Activated CD8-positive, alpha-beta T cell treated with anti-CD3 and anti-CD28 coated beads, Interleukin-2, amount 10 ng/mL, durations not matched to agents 7 days and 5 days (primary cell): ENCODE measurements around the gene NTRK2. TPM values are rescaled to one million over a fixed set of nuclear protein-coding genes. Genes with fewer than 3 reads are reported as not detected.

Experiments used
- ATAC-seq: fragments of 150-1000 bp; cut with Tn5 transposase; one replicate; pipeline ENCODE4 v1.10.0; 2021; ENCODE audit warnings: moderate library complexity
- CTCF ChIA-PET: fragments of 350-600 bp; sonication (Branson Sonifier 250); formaldehyde crosslinking; loops from one replicate; lab custom pipeline; 2021; ENCODE audit warnings: antibody characterized with exemption; lab: Charles Lee
- POLR2A ChIA-PET: fragments of 350-600 bp; sonication (Branson Sonifier 250); formaldehyde crosslinking; loops from one replicate; lab custom pipeline; 2021; ENCODE audit warnings: antibody characterized with exemption; lab: Charles Lee
- DNase-seq: peaks from one replicate; pipeline ENCODE4 v3.0.0-alpha.2; 2020
- H3K27ac Mint-ChIP-seq: one replicate; pipeline ENCODE4 v1.8.0; 2021; ENCODE audit warnings: mild to moderate bottlenecking, mixed read lengths
- H3K27me3 Mint-ChIP-seq: one replicate; pipeline ENCODE4 v1.8.0; 2021; ENCODE audit warnings: low read depth, mixed read lengths
- H3K36me3 Mint-ChIP-seq: one replicate; pipeline ENCODE4 v1.8.0; 2021; ENCODE audit warnings: low read depth, mixed read lengths
- H3K4me1 Mint-ChIP-seq: one replicate; pipeline ENCODE4 v1.8.0; 2021; ENCODE audit warnings: low read depth, mixed read lengths
- H3K4me3 Mint-ChIP-seq: one replicate; pipeline ENCODE4 v1.8.0; 2021; ENCODE audit warnings: mild to moderate bottlenecking, mixed read lengths
- H3K9me3 Mint-ChIP-seq: one replicate; pipeline ENCODE4 v1.8.0; 2022; ENCODE audit warnings: mixed read lengths; ENCODE audit not compliant: insufficient read depth
- total RNA-seq, 2 experiments: library from RNA; stranded (reverse); gene quantifications; one replicate each; pipeline ENCODE4 v1.2.3, GENCODE V29; 2021

NTRK2 gene
- total RNA-seq, 2 experiments from 2014 or later, result 0.05 TPM

GRCh38 chr9:84831377-84831776 is 161.8 kb downstream of the NTRK2 start:
- CTCF ChIA-PET, result no interaction called here
- H3K27me3 Mint-ChIP-seq, result peaks cover 2% of the 10 kb centered on the region
- H3K4me3 Mint-ChIP-seq, result no peak overlapping the region
- H3K36me3 Mint-ChIP-seq, result no peaks in the 10 kb centered on the region
- ATAC-seq (no peak), DNase-seq (no peak)
- no peaks in the 10 kb centered on the region for H3K4me1 Mint-ChIP-seq
- H3K9me3 Mint-ChIP-seq, result no peaks in the 10 kb centered on the region
- H3K27ac Mint-ChIP-seq, result no peak overlapping the region
- POLR2A ChIA-PET, result no interaction called here

GRCh38 chr9:84832453-84832852 is 162.9 kb downstream of the NTRK2 start:
- POLR2A ChIA-PET, result no interaction called here
- no peak overlapping the region for H3K4me3 Mint-ChIP-seq

GRCh38 chr9:84834426-84834825 is 164.9 kb downstream of the NTRK2 start:
- H3K9me3 Mint-ChIP-seq, result no peaks in the 10 kb centered on the region
- no peaks in the 10 kb centered on the region for H3K36me3 Mint-ChIP-seq
- no peak for ATAC-seq
- no peak for DNase-seq
- ChIA-PET CTCF (no interaction called here), POLR2A (no interaction called here)
- no peak overlapping the region for H3K4me3 Mint-ChIP-seq
- H3K4me1 Mint-ChIP-seq, result no peaks in the 10 kb centered on the region
- H3K27me3 Mint-ChIP-seq, result peaks cover 2% of the 10 kb centered on the region
- no peak overlapping the region for H3K27ac Mint-ChIP-seq

More at GRCh38 chr9:84832453-84832852, 162.9 kb downstream of the NTRK2 start:
- H3K4me1 Mint-ChIP-seq, result no peaks in the 10 kb centered on the region
- ATAC-seq, result no peak
- CTCF ChIA-PET, result no interaction called here
- DNase-seq, result no peak
- H3K9me3 Mint-ChIP-seq, result no peaks in the 10 kb centered on the region
- no peaks in the 10 kb centered on the region for H3K36me3 Mint-ChIP-seq
- H3K27me3 Mint-ChIP-seq, result peaks cover 2% of the 10 kb centered on the region
- H3K27ac Mint-ChIP-seq, result no peak overlapping the region

GRCh38 chr9:84835745-84836144 is 166.2 kb downstream of the NTRK2 start:
- DNase-seq (no peak), ATAC-seq (no peak)
- ChIA-PET POLR2A (no interaction called here), CTCF (no interaction called here)
- peaks cover 2% of the 10 kb centered on the region for H3K27me3 Mint-ChIP-seq
- no peaks in the 10 kb centered on the region for H3K36me3 Mint-ChIP-seq
- no peaks in the 10 kb centered on the region for H3K9me3 Mint-ChIP-seq
- H3K4me1 Mint-ChIP-seq, result no peaks in the 10 kb centered on the region
- H3K27ac Mint-ChIP-seq, result no peak overlapping the region
- no peak overlapping the region for H3K4me3 Mint-ChIP-seq

GRCh38 chr9:84838879-84839278 is 169.3 kb downstream of the NTRK2 start:
- POLR2A ChIA-PET, result no interaction called here
- CTCF ChIA-PET, result no interaction called here

GRCh38 chr9:84839541-84839940 is 170.0 kb downstream of the NTRK2 start:
- ChIA-PET POLR2A (no interaction called here), CTCF (no interaction called here)
- Mint-ChIP-seq H3K36me3 (no peaks in the 10 kb centered on the region), H3K4me3 (no peak overlapping the region), H3K27ac (no peak overlapping the region), H3K4me1 (no peaks in the 10 kb centered on the region), H3K9me3 (no peaks in the 10 kb centered on the region), H3K27me3 (peaks cover under 1% of the 10 kb centered on the region)
- ATAC-seq, result no peak
- DNase-seq, result no peak

More at GRCh38 chr9:84838879-84839278, 169.3 kb downstream of the NTRK2 start:
- Mint-ChIP-seq H3K9me3 (no peaks in the 10 kb centered on the region), H3K4me1 (no peaks in the 10 kb centered on the region), H3K4me3 (no peak overlapping the region), H3K27ac (no peak overlapping the region), H3K36me3 (no peaks in the 10 kb centered on the region), H3K27me3 (peaks cover 2% of the 10 kb centered on the region)
- DNase-seq (no peak), ATAC-seq (no peak)

GRCh38 chr9:84841931-84842330 is 172.4 kb downstream of the NTRK2 start:
- ATAC-seq, result no peak
- no peaks in the 10 kb centered on the region for H3K27me3 Mint-ChIP-seq
- no peaks in the 10 kb centered on the region for H3K36me3 Mint-ChIP-seq
- no peak for DNase-seq
- POLR2A ChIA-PET, result no interaction called here
- no peak overlapping the region for H3K27ac Mint-ChIP-seq
- CTCF ChIA-PET, result no interaction called here
- no peaks in the 10 kb centered on the region for H3K4me1 Mint-ChIP-seq
- H3K4me3 Mint-ChIP-seq, result no peak overlapping the region
- no peaks in the 10 kb centered on the region for H3K9me3 Mint-ChIP-seq

GRCh38 chr9:84843175-84843824 is 173.8 kb downstream of the NTRK2 start:
- no peaks in the 10 kb centered on the region for H3K27me3 Mint-ChIP-seq
- DNase-seq (no peak), ATAC-seq (no peak)
- no peak overlapping the region for H3K4me3 Mint-ChIP-seq
- POLR2A ChIA-PET, result no interaction called here
- CTCF ChIA-PET, result no interaction called here
- no peaks in the 10 kb centered on the region for H3K9me3 Mint-ChIP-seq
- no peaks in the 10 kb centered on the region for H3K4me1 Mint-ChIP-seq
- no peaks in the 10 kb centered on the region for H3K36me3 Mint-ChIP-seq
- no peak overlapping the region for H3K27ac Mint-ChIP-seq

- Mint-ChIP-seq H3K27ac (no peak overlapping the region), H3K27me3 (no peaks in the 10 kb centered on the region), H3K4me1 (no peaks in the 10 kb centered on the region), H3K36me3 (no peaks in the 10 kb centered on the region), H3K4me3 (no peak overlapping the region), H3K9me3 (no peaks in the 10 kb centered on the region)
- CTCF ChIA-PET, result no interaction called here
- POLR2A ChIA-PET, result no interaction called here
- no peak for DNase-seq
- ATAC-seq, result no peak
Measured at GRCh38 chr9:84845956-84846900, 176.7 kb downstream of the NTRK2 start.

- ATAC-seq (no peak), DNase-seq (no peak)
- ChIA-PET CTCF (no interaction called here), POLR2A (no interaction called here)
- Mint-ChIP-seq H3K9me3 (no peaks in the 10 kb centered on the region), H3K27ac (no peak overlapping the region), H3K4me3 (no peak overlapping the region), H3K4me1 (no peaks in the 10 kb centered on the region), H3K27me3 (no peaks in the 10 kb centered on the region), H3K36me3 (no peaks in the 10 kb centered on the region)
Measured at GRCh38 chr9:84846906-84847305, 177.4 kb downstream of the NTRK2 start.

- Mint-ChIP-seq H3K4me1 (no peaks in the 10 kb centered on the region), H3K9me3 (no peaks in the 10 kb centered on the region), H3K27me3 (no peaks in the 10 kb centered on the region), H3K4me3 (no peak overlapping the region), H3K27ac (no peak overlapping the region), H3K36me3 (no peaks in the 10 kb centered on the region)
- POLR2A ChIA-PET, result no interaction called here
- no peak for ATAC-seq
- CTCF ChIA-PET, result no interaction called here
- DNase-seq, result no peak
Measured at GRCh38 chr9:84849049-84849448, 179.5 kb downstream of the NTRK2 start.

- Mint-ChIP-seq H3K4me3 (no peak overlapping the region), H3K27ac (no peak overlapping the region), H3K9me3 (no peaks in the 10 kb centered on the region), H3K27me3 (no peaks in the 10 kb centered on the region), H3K4me1 (no peaks in the 10 kb centered on the region), H3K36me3 (no peaks in the 10 kb centered on the region)
- ATAC-seq (no peak), DNase-seq (no peak)
- ChIA-PET POLR2A (no interaction called here), CTCF (no interaction called here)
Measured at GRCh38 chr9:84850830-84851392, 181.4 kb downstream of the NTRK2 start.
